ENCODE measurements around the gene SSPN.
A peak's percentile ranks its signal among the peaks of the same experiment; 100 is the strongest.

Gene SSPN

GRCh38 chr12:26185532-26186320, 9.6 kb upstream of the SSPN start:
- Histone ChIP-seq H3K4me1 (ENCODE audit: control insufficient read depth in 1 of 2, insufficient read depth in 2 of 2, low read length in 2 of 2) (peaks cover 0 to 4% of the 10 kb centered on the region in 2 donors), H3K27ac (ENCODE audit: low read depth, low read length) (no peak overlapping the region), H3K4me3 (ENCODE audit: low read depth in 1 of 2, low read length in 2 of 2) (no peak overlapping the region), H3K27me3 (ENCODE audit: control insufficient read depth in 1 of 2, insufficient read depth in 2 of 2, low read length in 2 of 2) (peaks cover 0 to 2% of the 10 kb centered on the region in 2 donors), H3K36me3 (ENCODE audit: control insufficient read depth in 1 of 2, insufficient read depth in 2 of 2, low read length in 2 of 2) (no peaks in the 10 kb centered on the region), H3K9ac (ENCODE audit: low read depth in 1 of 2, low read length in 2 of 2) (no peak overlapping the region), H3K9me3 (ENCODE audit: control insufficient read depth in 1 of 2, low read length in 2 of 2) (no peaks in the 10 kb centered on the region)

DNA sequence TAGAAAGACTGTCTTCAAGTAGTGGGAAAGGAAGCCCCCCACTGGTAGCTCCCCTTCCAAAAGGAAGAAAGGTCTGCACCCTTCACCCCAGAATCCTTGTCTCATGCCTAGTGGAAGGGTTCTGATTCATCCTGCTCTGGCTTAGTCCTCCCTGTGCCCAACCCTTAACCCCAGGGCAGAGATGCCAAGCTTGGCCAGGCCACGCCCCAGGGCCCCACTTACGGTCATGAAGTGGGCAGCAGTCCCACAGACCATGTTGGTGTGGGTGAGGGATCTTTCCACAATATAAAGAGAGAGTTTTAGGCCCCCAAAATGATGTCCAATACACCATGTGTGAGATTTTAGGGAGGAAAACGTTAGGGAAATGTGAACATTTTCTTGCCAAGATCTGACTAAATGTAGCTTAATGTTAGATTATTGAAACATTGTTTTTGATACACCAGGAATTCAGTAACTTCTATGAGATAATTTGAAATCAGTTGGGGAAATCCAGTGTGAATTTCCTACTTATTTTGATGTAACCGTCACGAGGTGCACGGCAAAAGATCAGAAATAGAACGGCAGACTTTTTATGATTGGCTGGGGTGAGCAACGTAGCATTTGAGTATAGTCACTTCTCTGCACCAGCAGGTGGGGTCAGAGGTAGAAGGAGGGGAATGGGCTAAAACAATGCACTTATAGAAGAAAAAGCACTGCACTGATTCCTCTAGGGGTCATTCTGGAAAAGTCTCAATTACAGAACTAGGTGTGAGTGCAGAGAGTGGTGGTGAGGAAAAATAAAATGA, 8.2 kb upstream of the SSPN start:
- Histone ChIP-seq H3K9ac (ENCODE audit: low read depth in 1 of 2, low read length in 2 of 2) (no peak overlapping the region), H3K9me3 (ENCODE audit: control insufficient read depth in 1 of 2, low read length in 2 of 2) (no peaks in the 10 kb centered on the region), H3K27ac (ENCODE audit: low read depth, low read length) (no peak overlapping the region), H3K36me3 (ENCODE audit: control insufficient read depth in 1 of 2, insufficient read depth in 2 of 2, low read length in 2 of 2) (no peaks in the 10 kb centered on the region), H3K27me3 (ENCODE audit: control insufficient read depth in 1 of 2, insufficient read depth in 2 of 2, low read length in 2 of 2) (peaks cover 0 to 2% of the 10 kb centered on the region in 2 donors), H3K4me3 (ENCODE audit: low read depth in 1 of 2, low read length in 2 of 2) (no peak overlapping the region), H3K4me1 (ENCODE audit: control insufficient read depth in 1 of 2, insufficient read depth in 2 of 2, low read length in 2 of 2) (peaks cover 0 to 4% of the 10 kb centered on the region in 2 donors)

- H3K9me3 ChIP-seq (ENCODE audit: control insufficient read depth in 1 of 2, low read length in 2 of 2): no peaks in the 10 kb centered on the region
- no peak overlapping the region for H3K9ac ChIP-seq (ENCODE audit: low read depth in 1 of 2, low read length in 2 of 2)
- no peaks in the 10 kb centered on the region for H3K27me3 ChIP-seq (ENCODE audit: control insufficient read depth in 1 of 2, insufficient read depth in 2 of 2, low read length in 2 of 2)
- H3K4me1 ChIP-seq (ENCODE audit: control insufficient read depth in 1 of 2, insufficient read depth in 2 of 2, low read length in 2 of 2): peaks cover 0 to 4% of the 10 kb centered on the region in 2 donors
- H3K4me3 ChIP-seq (ENCODE audit: low read depth in 1 of 2, low read length in 2 of 2): no peak overlapping the region
- H3K27ac ChIP-seq (ENCODE audit: low read depth, low read length): no peak overlapping the region
- H3K36me3 ChIP-seq (ENCODE audit: control insufficient read depth in 1 of 2, insufficient read depth in 2 of 2, low read length in 2 of 2): no peaks in the 10 kb centered on the region
Measured at GRCh38 chr12:26188127-26188526, 7.2 kb upstream of the SSPN start.

GRCh38 chr12:26188641-26189040, 6.7 kb upstream of the SSPN start:
- H3K36me3 ChIP-seq (ENCODE audit: control insufficient read depth in 1 of 2, insufficient read depth in 2 of 2, low read length in 2 of 2): no peaks in the 10 kb centered on the region
- H3K27ac ChIP-seq (ENCODE audit: low read depth, low read length): no peak overlapping the region
- no peaks in the 10 kb centered on the region for H3K27me3 ChIP-seq (ENCODE audit: control insufficient read depth in 1 of 2, insufficient read depth in 2 of 2, low read length in 2 of 2)
- H3K9ac ChIP-seq (ENCODE audit: low read depth in 1 of 2, low read length in 2 of 2): no peak overlapping the region
- H3K9me3 ChIP-seq (ENCODE audit: control insufficient read depth in 1 of 2, low read length in 2 of 2): no peaks in the 10 kb centered on the region
- H3K4me3 ChIP-seq (ENCODE audit: low read depth in 1 of 2, low read length in 2 of 2): no peak overlapping the region
- peaks cover 0 to 4% of the 10 kb centered on the region in 2 donors for H3K4me1 ChIP-seq (ENCODE audit: control insufficient read depth in 1 of 2, insufficient read depth in 2 of 2, low read length in 2 of 2)

DNA sequence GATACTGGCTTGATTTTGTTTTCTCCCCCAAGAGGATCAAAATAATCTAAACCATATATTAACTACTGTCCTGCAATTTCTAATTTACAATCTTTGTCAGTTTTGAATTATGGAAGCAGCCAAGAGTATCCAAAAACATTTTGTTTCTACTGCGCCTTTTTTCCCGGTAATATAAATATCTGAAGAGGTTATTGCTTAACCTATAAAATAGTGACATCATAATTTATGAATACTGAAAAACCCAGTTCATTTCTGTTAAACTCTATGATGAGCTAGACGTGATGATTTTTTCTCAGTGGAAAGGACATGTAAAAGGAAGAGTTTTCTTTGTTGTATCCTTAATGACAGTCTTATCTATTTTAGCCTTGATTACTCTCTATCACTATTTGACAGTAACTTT, 3.2 kb upstream of the SSPN start:
- H3K4me3 ChIP-seq (ENCODE audit: low read depth in 1 of 2, low read length in 2 of 2): no peak overlapping the region
- no peak overlapping the region for H3K9ac ChIP-seq (ENCODE audit: low read depth in 1 of 2, low read length in 2 of 2)
- H3K27me3 ChIP-seq (ENCODE audit: control insufficient read depth in 1 of 2, insufficient read depth in 2 of 2, low read length in 2 of 2): no peaks in the 10 kb centered on the region
- H3K9me3 ChIP-seq (ENCODE audit: control insufficient read depth in 1 of 2, low read length in 2 of 2): no peaks in the 10 kb centered on the region
- no peak overlapping the region for H3K27ac ChIP-seq (ENCODE audit: low read depth, low read length)
- peaks cover 0 to 11% of the 10 kb centered on the region in 2 donors for H3K4me1 ChIP-seq (ENCODE audit: control insufficient read depth in 1 of 2, insufficient read depth in 2 of 2, low read length in 2 of 2)
- no peaks in the 10 kb centered on the region for H3K36me3 ChIP-seq (ENCODE audit: control insufficient read depth in 1 of 2, insufficient read depth in 2 of 2, low read length in 2 of 2)

GRCh38 chr12:26193539-26193938, 1.8 kb upstream of the SSPN start:
- Histone ChIP-seq H3K36me3 (ENCODE audit: control insufficient read depth in 1 of 2, insufficient read depth in 2 of 2, low read length in 2 of 2) (no peaks in the 10 kb centered on the region), H3K4me3 (ENCODE audit: low read depth in 1 of 2, low read length in 2 of 2) (no peak overlapping the region), H3K9ac (ENCODE audit: low read depth in 1 of 2, low read length in 2 of 2) (no peak overlapping the region), H3K9me3 (ENCODE audit: control insufficient read depth in 1 of 2, low read length in 2 of 2) (no peaks in the 10 kb centered on the region), H3K4me1 (ENCODE audit: control insufficient read depth in 1 of 2, insufficient read depth in 2 of 2, low read length in 2 of 2) (peaks cover 4 to 14% of the 10 kb centered on the region in 2 donors), H3K27ac (ENCODE audit: low read depth, low read length) (no peak overlapping the region), H3K27me3 (ENCODE audit: control insufficient read depth in 1 of 2, insufficient read depth in 2 of 2, low read length in 2 of 2) (no peaks in the 10 kb centered on the region)

DNA sequence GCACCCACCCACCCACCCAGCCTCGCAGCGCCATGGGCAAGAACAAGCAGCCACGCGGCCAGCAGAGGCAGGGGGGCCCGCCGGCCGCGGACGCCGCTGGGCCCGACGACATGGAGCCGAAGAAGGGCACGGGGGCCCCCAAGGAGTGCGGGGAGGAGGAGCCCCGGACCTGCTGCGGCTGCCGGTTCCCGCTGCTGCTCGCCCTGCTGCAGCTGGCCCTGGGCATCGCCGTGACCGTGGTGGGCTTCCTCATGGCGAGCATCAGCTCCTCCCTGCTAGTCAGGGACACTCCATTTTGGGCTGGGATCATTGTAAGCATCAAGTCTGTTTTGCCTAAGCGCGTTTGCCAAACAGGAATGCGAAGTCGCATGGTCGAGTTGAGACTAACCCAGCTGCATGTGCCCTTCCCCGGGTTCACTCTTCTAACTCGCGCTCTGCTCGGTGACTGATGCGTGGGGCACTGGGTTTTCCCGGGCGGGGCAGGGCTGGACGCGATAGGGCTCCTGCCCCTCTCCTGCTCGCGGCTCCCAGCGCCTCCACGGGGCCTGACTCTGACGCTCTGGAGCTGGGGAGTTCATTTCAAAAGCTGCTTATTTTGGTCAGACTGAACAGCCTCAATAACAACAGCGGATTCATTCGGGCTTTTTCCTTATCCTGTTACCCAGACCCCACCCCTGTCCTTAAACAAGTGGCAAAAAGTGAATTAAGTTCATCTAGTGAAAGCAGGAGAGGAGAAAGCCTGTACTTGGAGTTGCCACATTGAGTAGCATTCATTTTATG, 458 bp downstream of the SSPN start:
- H3K9ac ChIP-seq (ENCODE audit: low read depth in 1 of 2, low read length in 2 of 2): peak overlapping the region; percentile 47 to 67
- no peaks in the 10 kb centered on the region for H3K27me3 ChIP-seq (ENCODE audit: control insufficient read depth in 1 of 2, insufficient read depth in 2 of 2, low read length in 2 of 2)
- H3K36me3 ChIP-seq (ENCODE audit: control insufficient read depth in 1 of 2, insufficient read depth in 2 of 2, low read length in 2 of 2): no peaks in the 10 kb centered on the region
- peak overlapping the region; percentile 68 for H3K27ac ChIP-seq (ENCODE audit: low read depth, low read length)
- H3K9me3 ChIP-seq (ENCODE audit: control insufficient read depth in 1 of 2, low read length in 2 of 2): no peaks in the 10 kb centered on the region
- peak overlapping the region; percentile 71 to 90 for H3K4me3 ChIP-seq (ENCODE audit: low read depth in 1 of 2, low read length in 2 of 2)
- H3K4me1 ChIP-seq (ENCODE audit: control insufficient read depth in 1 of 2, insufficient read depth in 2 of 2, low read length in 2 of 2): peaks cover 4 to 14% of the 10 kb centered on the region in 2 donors

- H3K4me3 ChIP-seq (ENCODE audit: low read depth in 1 of 2, low read length in 2 of 2): peak overlapping the region; percentile 71 to 90
- no peaks in the 10 kb centered on the region for H3K36me3 ChIP-seq (ENCODE audit: control insufficient read depth in 1 of 2, insufficient read depth in 2 of 2, low read length in 2 of 2)
- H3K9ac ChIP-seq (ENCODE audit: low read depth in 1 of 2, low read length in 2 of 2): peak overlapping the region in 1 of 2 donors; percentile 47
- no peaks in the 10 kb centered on the region for H3K9me3 ChIP-seq (ENCODE audit: control insufficient read depth in 1 of 2, low read length in 2 of 2)
- no peaks in the 10 kb centered on the region for H3K27me3 ChIP-seq (ENCODE audit: control insufficient read depth in 1 of 2, insufficient read depth in 2 of 2, low read length in 2 of 2)
- H3K27ac ChIP-seq (ENCODE audit: low read depth, low read length): no peak overlapping the region
- H3K4me1 ChIP-seq (ENCODE audit: control insufficient read depth in 1 of 2, insufficient read depth in 2 of 2, low read length in 2 of 2): peaks cover 4 to 14% of the 10 kb centered on the region in 2 donors
Measured at GRCh38 chr12:26196421-26196716, 996 bp downstream of the SSPN start.

- Histone ChIP-seq H3K9ac (ENCODE audit: low read depth in 1 of 2, low read length in 2 of 2) (no peak overlapping the region), H3K4me1 (ENCODE audit: control insufficient read depth in 1 of 2, insufficient read depth in 2 of 2, low read length in 2 of 2) (peaks cover 4 to 14% of the 10 kb centered on the region in 2 donors)
Measured at GRCh38 chr12:26197832-26198231, 2.5 kb downstream of the SSPN start.

DNA sequence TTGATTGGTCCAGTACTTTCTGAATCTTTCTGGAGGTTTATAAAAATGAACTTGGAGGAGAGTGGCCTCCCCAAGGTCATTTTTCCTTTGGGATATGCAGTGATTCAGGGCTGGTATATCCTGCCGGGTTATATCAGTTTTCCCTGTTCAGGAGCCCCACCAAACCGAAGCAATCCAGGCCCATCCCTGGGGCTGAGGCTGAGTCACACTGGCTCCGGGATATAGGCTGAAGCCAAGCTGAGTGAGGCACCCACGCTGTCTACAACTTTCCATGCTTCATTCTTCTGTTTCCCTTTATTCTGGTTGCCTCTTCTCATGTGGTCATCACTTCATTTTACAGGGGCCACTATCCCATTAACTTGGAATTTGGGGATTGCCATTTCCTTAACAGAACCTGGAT, 3.4 kb downstream of the SSPN start:
- Histone ChIP-seq H3K4me3 (ENCODE audit: low read depth in 1 of 2, low read length in 2 of 2) (no peak overlapping the region), H3K9ac (ENCODE audit: low read depth in 1 of 2, low read length in 2 of 2) (no peak overlapping the region), H3K27ac (ENCODE audit: low read depth, low read length) (no peak overlapping the region), H3K27me3 (ENCODE audit: control insufficient read depth in 1 of 2, insufficient read depth in 2 of 2, low read length in 2 of 2) (no peaks in the 10 kb centered on the region), H3K9me3 (ENCODE audit: control insufficient read depth in 1 of 2, low read length in 2 of 2) (no peaks in the 10 kb centered on the region), H3K4me1 (ENCODE audit: control insufficient read depth in 1 of 2, insufficient read depth in 2 of 2, low read length in 2 of 2) (peaks cover 4 to 14% of the 10 kb centered on the region in 2 donors), H3K36me3 (ENCODE audit: control insufficient read depth in 1 of 2, insufficient read depth in 2 of 2, low read length in 2 of 2) (no peaks in the 10 kb centered on the region)

More at GRCh38 chr12:26197832-26198231, 2.5 kb downstream of the SSPN start:
- no peaks in the 10 kb centered on the region for H3K9me3 ChIP-seq (ENCODE audit: control insufficient read depth in 1 of 2, low read length in 2 of 2)
- no peak overlapping the region for H3K27ac ChIP-seq (ENCODE audit: low read depth, low read length)
- no peaks in the 10 kb centered on the region for H3K36me3 ChIP-seq (ENCODE audit: control insufficient read depth in 1 of 2, insufficient read depth in 2 of 2, low read length in 2 of 2)
- H3K27me3 ChIP-seq (ENCODE audit: control insufficient read depth in 1 of 2, insufficient read depth in 2 of 2, low read length in 2 of 2): no peaks in the 10 kb centered on the region
- no peak overlapping the region for H3K4me3 ChIP-seq (ENCODE audit: low read depth in 1 of 2, low read length in 2 of 2)

Data from duodenal mucosa (tissue), 2 donors.